ENCODE results near the gene DLG3.

The DLG3 gene

GRCh38 chrX:70456256-70456655 lies 11.6 kb downstream of the DLG3 start:
- H3K4me3 ChIP-seq (ENCODE audit: low read depth in 1 of 2, low read length in 1 of 2) = no peak overlapping the region
- TF ChIP-seq CTCF (IDR thresholded peaks at IDR 0.05) = no peak
- no peaks in the 10 kb centered on the region for H3K36me3 ChIP-seq
- no peak overlapping the region for H3K27ac ChIP-seq
- H3K27me3 ChIP-seq = peaks cover 61% of the 10 kb centered on the region
- no peaks in the 10 kb centered on the region for H3K9me3 ChIP-seq
- H3K4me1 ChIP-seq (ENCODE audit: control insufficient read depth in 1 of 2, insufficient read depth in 1 of 2, low read depth in 1 of 2, low read length in 1 of 2) = peaks cover 3% of the 10 kb centered on the region in 2 experiments

GRCh38 chrX:70461026-70461425 lies 16.4 kb downstream of the DLG3 start:
- H3K4me3 ChIP-seq (ENCODE audit: low read depth in 1 of 2, low read length in 1 of 2) = no peak overlapping the region
- TF ChIP-seq CTCF (IDR thresholded peaks at IDR 0.05) = no peak
- H3K9me3 ChIP-seq = no peaks in the 10 kb centered on the region
- H3K4me1 ChIP-seq (ENCODE audit: control insufficient read depth in 1 of 2, insufficient read depth in 1 of 2, low read depth in 1 of 2, low read length in 1 of 2) = no peaks in the 10 kb centered on the region
- H3K36me3 ChIP-seq = no peaks in the 10 kb centered on the region
- no peak overlapping the region for H3K27ac ChIP-seq
- peaks cover 13% of the 10 kb centered on the region for H3K27me3 ChIP-seq

DNA sequence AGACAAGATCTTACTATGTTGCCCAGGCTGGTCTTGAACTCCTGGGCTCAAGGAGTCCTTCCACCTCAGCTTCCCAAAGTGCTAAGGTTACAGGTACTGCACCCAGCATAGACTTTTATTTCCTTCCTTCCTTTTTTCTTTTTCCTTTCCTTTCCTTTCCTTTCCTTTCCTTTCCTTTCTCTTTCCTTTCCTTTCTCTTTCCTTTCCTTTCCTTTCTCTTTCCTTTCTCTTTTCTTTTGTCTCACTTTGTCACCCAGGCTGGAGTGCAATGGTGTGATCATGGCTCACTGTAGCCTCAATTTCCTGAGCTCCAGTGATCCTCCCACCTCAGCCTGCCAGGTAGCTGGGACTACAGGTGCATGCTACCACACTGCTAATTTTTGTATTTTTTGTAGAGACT lies 19.4 kb downstream of the DLG3 start:
- H3K4me1 ChIP-seq (ENCODE audit: control insufficient read depth in 1 of 2, insufficient read depth in 1 of 2, low read depth in 1 of 2, low read length in 1 of 2) = no peaks in the 10 kb centered on the region
- no peaks in the 10 kb centered on the region for H3K36me3 ChIP-seq
- no peak overlapping the region for H3K27ac ChIP-seq
- no peaks in the 10 kb centered on the region for H3K9me3 ChIP-seq
- no peaks in the 10 kb centered on the region for H3K27me3 ChIP-seq
- TF ChIP-seq CTCF (IDR thresholded peaks at IDR 0.05) = no peak
- no peak overlapping the region for H3K4me3 ChIP-seq (ENCODE audit: low read depth in 1 of 2, low read length in 1 of 2)

DNA sequence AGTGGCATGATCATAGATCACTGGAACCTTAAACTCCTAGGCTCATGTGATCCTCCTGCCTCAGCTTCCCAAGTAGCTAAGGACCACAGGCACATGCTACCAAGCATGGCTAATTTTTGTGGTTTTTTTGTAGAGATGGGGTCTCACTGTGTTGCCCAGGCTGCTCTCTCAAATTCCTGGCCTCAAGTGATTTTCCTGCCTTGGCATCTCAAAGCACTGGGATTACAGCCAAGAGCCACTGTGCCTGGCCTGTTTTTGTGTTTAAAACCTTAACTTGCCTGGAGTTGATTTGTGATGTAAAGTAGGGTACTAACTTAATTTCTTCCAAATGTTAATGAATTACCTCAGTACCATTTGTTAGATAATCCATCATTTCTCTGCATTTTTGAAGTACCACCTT lies 22.3 kb downstream of the DLG3 start:
- Histone ChIP-seq H3K36me3 (no peaks in the 10 kb centered on the region), H3K27ac (no peak overlapping the region), H3K9me3 (no peaks in the 10 kb centered on the region), H3K4me1 (ENCODE audit: control insufficient read depth in 1 of 2, insufficient read depth in 1 of 2, low read depth in 1 of 2, low read length in 1 of 2) (no peaks in the 10 kb centered on the region), H3K27me3 (no peaks in the 10 kb centered on the region), H3K4me3 (ENCODE audit: low read depth in 1 of 2, low read length in 1 of 2) (no peak overlapping the region)
- no peak for TF ChIP-seq CTCF (IDR thresholded peaks at IDR 0.05)

DNA sequence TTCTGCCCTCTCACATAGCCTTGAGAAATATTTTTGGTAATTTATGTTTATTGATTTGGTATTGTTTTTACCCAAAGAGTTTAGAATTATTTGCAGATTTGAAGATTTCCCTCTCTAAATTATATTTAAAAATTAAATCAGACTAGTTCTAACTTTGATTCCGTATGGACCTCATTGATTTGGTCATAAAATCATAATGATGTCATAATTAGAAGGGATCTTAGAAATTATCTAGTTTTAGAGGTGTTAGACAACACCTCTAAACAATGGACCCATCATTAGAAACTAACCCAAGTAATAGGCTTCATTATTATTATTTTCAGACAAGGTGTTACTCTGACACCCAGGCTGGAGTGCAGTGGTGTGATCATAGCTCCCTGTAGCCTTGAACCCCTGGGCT lies 24.1 kb downstream of the DLG3 start:
- no peak for TF ChIP-seq CTCF (IDR thresholded peaks at IDR 0.05)
- no peaks in the 10 kb centered on the region for H3K9me3 ChIP-seq
- H3K27ac ChIP-seq = no peak overlapping the region
- no peaks in the 10 kb centered on the region for H3K36me3 ChIP-seq
- H3K4me3 ChIP-seq (ENCODE audit: low read depth in 1 of 2, low read length in 1 of 2) = no peak overlapping the region
- no peaks in the 10 kb centered on the region for H3K4me1 ChIP-seq (ENCODE audit: control insufficient read depth in 1 of 2, insufficient read depth in 1 of 2, low read depth in 1 of 2, low read length in 1 of 2)
- H3K27me3 ChIP-seq = no peaks in the 10 kb centered on the region

DNA sequence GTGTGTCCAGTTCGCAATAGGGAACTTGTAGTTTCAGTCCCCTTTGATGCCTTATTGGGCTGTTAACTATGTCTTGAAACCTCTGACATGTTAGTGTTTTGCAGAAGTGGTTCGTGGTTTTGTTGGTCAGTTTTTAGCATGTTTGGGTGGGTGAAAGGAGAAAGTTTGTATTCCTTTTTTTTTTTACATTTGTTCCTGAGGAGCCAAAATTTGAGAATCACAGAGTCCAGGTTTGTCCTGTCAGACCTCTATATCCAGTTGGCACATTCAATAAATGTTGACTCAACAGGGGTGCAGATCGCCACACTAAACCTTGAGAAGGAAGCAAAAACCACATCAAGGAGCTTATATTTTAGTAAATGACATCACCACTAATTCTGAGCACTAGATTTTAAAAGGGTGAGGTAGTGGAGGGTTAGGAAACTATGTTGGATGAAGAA lies 26.2 kb downstream of the DLG3 start:
- Histone ChIP-seq H3K27ac (no peak overlapping the region), H3K4me3 (ENCODE audit: low read depth in 1 of 2, low read length in 1 of 2) (no peak overlapping the region), H3K36me3 (no peaks in the 10 kb centered on the region), H3K9me3 (no peaks in the 10 kb centered on the region), H3K4me1 (ENCODE audit: control insufficient read depth in 1 of 2, insufficient read depth in 1 of 2, low read depth in 1 of 2, low read length in 1 of 2) (no peaks in the 10 kb centered on the region), H3K27me3 (no peaks in the 10 kb centered on the region)
- no peak for TF ChIP-seq CTCF (IDR thresholded peaks at IDR 0.05)

All from neutrophil (primary cell).